ENCODE measurements around the gene NPAS4. TPM values are rescaled to one million over a fixed set of nuclear protein-coding genes. Genes with fewer than 3 reads are reported as not detected.
"Not testable (repeated sequence)": the region's sequence is repeated elsewhere in the genome, so short reads cannot be mapped to it uniquely, and the experiment has no call there.

NPAS4 gene
- under 1 TPM in 1 of 4 donors, not detected in 3; 0.19 TPM for total RNA-seq

DNA sequence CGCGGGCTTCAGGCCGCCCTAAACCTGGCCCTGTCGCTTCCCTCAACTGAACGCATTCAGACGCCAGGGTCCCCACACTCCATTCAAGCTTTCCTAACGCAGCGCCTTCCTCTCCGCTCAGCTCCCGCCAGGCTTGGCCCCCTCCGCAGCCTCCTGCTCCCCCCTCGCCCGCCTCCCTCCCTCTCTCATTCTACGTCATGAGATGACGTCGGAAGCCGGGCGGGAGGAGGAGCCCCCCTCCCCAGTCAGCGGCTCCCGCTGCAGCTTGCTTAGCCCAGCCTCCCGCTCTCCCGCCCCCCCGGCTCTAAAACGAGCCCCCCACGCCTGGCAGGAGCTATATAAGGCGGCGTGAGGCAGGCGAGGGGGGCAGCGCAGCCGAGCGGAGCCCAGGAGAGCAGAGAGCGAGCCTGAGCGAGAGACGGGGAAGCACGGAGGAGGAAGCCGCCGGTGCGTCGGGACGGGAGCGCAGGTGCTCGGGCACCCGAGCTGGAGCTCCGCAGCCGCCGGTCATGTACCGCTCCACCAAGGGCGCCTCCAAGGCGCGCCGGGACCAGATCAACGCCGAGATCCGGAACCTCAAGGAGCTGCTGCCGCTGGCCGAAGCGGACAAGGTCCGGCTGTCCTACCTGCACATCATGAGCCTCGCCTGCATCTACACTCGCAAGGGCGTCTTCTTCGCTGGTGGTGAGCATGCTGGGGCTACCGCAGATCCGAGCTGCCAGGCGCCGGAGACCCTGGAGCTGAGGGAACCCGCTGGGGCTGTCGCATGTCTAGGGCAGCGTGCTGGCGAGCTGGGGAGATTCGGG is at the start of gene NPAS4:
NPAS4 (plus strand) TSS at position 365 of the 806 bp plus-strand sequence; CDS start at position 510, 145 bp downstream.
- TF ChIP-seq, protein P1, sequence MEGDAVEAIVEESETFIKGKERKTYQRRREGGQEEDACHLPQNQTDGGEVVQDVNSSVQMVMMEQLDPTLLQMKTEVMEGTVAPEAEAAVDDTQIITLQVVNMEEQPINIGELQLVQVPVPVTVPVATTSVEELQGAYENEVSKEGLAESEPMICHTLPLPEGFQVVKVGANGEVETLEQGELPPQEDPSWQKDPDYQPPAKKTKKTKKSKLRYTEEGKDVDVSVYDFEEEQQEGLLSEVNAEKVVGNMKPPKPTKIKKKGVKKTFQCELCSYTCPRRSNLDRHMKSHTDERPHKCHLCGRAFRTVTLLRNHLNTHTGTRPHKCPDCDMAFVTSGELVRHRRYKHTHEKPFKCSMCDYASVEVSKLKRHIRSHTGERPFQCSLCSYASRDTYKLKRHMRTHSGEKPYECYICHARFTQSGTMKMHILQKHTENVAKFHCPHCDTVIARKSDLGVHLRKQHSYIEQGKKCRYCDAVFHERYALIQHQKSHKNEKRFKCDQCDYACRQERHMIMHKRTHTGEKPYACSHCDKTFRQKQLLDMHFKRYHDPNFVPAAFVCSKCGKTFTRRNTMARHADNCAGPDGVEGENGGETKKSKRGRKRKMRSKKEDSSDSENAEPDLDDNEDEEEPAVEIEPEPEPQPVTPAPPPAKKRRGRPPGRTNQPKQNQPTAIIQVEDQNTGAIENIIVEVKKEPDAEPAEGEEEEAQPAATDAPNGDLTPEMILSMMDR (IDR thresholded peaks at IDR 0.05) = no peak
- ATAC-seq (ENCODE audit: low FRiP score) (no peak), DNase-seq (ENCODE audit: low spot score) (no peak)

DNA sequence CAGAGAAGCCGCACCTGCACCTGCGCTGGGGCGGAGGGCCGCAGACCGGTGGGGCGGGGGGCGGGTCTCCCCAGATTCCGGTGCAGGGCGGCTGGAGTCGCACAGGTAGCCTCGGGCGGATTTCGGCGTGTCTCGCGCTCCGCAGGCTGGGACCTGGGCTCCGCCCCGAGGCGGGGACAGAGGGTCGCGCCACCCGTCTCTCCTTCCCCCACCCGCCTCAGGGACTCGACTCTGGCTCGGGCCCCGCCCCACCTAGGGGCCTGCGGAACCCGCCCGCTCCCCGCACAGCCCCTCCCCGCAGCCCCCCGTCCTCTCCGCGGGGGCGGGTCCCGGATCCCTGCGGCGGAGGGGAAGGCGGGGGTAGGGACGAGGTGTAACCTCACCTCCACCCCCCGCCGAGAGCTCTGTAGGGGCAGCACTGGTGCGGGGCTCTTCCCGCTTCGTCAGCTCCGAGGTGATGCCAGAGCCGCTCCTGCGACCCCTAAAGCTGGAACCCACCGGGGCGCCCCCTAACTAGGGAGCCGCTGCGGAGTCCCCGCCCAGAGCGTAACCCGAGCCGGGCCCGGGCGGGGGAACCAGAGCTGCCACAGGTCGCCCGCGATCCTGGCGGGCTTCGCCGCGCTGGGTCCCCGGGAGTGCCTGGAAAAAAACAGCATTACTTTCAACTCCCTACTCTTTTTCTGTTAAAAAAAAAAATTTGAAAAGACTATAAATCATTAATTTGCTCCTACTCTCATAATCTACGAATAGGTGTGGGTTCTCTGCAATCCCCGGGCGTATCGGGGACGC is 49.0 kb upstream of the NPAS4 start, which contains the start of gene SLC29A2:
SLC29A2 (minus strand) TSS at position 134 of the 789 bp plus-strand sequence. CDS start 169 bp downstream, outside the sequence.
- TF ChIP-seq, protein P1 (IDR thresholded peaks at IDR 0.05) = no peak
- DNase-seq (ENCODE audit: low spot score) (no peak), ATAC-seq (ENCODE audit: low FRiP score) (peak; percentile 49)

DNA sequence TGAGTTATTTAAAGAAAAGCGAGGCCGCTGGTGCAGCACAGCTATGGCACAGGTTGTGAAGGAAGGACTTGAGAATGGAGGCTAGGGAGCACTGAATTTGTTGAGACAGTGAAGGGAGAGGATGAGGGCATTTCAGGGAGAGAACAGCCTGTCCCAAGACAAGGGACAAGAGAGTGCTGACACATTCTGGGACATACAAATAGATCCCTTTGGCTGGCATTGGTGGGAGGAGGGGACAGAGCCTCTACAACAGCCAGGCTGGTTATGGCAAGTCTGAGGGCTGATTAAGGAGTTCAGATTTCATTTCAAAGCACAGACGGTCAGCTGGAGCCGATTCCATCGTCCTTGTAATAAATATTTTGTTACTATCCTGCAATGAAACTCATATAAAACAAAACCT is 47.6 kb upstream of the NPAS4 start:
- no peak for ATAC-seq (ENCODE audit: low FRiP score)
- TF ChIP-seq, protein P1 (IDR thresholded peaks at IDR 0.05) = no peak
- no peak for DNase-seq (ENCODE audit: low spot score)

DNA sequence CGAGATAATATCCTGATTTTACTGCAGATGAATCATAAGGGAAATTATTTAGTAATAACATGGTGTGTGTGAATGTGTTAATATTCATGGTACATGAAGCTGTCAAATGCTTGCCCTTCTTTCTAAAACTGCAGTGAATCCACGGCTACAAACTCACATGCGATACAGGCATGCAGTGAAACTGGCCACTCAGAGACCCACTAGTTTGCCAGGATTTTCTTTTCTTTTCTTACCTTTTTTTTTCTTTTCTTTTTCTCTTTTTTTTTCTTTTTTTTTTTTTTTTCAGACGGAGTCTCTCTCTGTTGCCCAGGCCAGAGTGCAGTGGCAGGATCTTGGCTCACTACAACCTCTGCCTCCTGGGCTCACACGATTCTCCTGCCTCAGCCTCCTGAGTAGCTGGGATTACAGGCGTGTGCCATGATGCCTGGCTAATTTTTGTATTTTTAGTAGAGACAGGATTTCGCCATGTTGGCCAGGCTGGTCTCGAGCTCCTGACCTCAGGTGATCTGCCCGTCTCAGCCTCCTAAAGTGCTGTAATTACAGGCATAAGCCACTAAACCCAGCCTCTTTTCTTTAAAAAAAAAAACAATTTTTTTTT is 47.0 kb upstream of the NPAS4 start:
- DNase-seq (ENCODE audit: low spot score); ATAC-seq (ENCODE audit: low FRiP score): not testable (repeated sequence)

DNA sequence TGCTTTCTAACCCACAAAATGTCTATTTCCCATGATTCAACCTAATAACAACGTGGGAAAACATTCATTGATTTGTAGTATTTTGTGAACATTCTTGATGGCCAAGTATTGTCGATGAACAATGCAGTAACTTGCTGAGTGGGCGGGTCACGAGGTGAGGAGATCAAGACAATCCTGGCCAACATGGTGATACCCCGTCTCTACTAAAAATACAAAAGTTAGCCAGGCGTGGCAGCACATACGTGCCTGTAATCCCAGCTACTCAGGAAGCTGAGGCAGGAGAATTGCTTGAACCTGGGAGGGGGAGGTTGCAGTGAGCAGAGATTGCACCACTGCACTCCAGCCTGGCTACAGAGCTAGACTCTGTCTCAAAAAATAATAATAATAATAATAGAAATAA is 40.6 kb upstream of the NPAS4 start:
- DNase-seq (ENCODE audit: low spot score); ATAC-seq (ENCODE audit: low FRiP score): not testable (repeated sequence)

DNA sequence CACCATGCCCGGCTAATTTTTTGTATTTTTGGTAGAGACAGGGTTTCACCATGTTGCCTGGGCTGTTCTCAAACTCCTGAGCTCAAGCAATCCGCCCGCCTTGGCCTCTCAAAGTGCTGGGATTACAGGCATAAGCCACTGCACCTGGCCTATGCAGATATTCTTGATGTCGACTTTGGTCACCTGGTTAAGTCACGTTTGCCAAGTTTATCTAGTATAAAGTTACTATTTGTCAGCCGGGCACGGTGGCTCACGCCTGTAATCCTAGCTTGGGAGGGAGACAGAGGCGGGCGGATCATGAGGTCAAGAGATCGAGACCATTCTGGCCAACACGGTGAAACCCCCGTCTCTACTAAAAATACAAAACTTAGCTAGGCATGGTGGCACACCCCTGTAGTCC is 36.5 kb upstream of the NPAS4 start:
- ATAC-seq (ENCODE audit: low FRiP score); DNase-seq (ENCODE audit: low spot score): not testable (repeated sequence)

DNA sequence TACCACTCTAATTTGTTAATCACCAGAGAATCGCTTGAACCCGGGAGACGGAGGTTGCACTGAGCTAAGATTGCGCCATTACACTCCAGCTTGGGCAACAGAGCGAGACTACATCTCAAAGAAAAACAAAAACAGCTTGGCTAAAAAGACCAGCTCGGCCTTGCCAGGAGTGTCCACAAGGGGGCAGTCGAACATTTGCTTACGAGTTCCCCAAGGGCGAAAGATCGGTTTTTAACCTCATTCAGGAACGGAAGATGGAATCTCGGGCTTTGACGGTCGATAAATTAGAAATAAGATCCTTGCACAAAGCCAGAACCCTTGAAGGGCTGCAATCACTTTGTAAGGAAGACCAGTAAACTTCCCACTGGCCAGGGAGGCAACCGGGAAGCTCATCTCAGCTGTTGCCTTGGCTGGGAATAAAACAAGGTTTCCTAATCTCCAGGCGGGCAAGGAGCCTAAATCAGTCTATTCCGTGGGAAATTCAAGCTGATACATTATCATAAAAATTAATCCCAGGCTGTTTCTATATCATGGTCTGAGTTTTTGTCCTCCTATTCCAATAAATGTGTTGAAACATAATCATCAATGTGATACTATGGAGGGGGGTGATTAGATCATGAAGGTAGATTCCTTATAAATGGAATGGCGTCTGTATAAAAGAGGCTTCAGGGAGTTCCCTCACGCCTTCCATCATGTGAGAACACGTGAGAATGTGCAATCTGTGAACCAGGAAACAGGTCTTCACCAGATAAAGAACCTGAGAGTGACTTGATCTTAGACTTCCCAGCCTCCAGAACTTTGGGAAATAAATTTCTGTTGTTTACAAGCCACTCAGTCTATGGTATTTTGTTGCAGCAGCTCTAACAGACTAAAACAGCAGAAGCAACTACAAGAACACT is 34.4 kb upstream of the NPAS4 start:
- TF ChIP-seq, protein P1 (IDR thresholded peaks at IDR 0.05) = no peak
- DNase-seq (ENCODE audit: low spot score) (peak; percentile 95), ATAC-seq (ENCODE audit: low FRiP score) (peak; percentile 66)
